HG03378 (cell line): ENCODE results near the gene PDXDC1.
"Not testable (repeated sequence)": the region's sequence is repeated elsewhere in the genome, so short reads cannot be mapped to it uniquely, and the experiment has no call there.

ENCODE experiments used
- ATAC-seq: cut with Tn5 transposase; IDR thresholded peaks from one replicate; pipeline ENCODE4 v1.9.1; 2021; ENCODE audit warnings: mild to moderate bottlenecking, moderate library complexity; ENCODE audit not compliant: unreplicated experiment

PDXDC1 gene

DNA sequence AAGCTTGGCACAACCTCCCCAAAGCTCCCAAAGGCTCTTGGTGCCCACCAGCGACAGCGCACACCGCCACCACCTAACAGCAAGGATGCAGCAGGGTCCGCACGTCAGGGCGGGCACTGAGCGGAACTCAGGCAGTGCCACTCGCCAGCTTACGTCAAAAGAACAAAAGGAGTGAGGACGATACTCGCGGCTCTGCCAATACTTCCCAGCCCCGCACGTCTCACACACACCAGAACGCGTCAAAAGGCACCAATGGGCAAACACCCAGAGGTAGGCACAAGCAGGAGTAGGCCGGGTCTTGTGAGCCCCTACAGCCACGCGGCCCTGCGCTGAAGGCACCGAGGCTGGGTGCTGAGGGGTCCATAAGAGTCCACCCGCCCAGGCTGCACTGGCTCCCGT lies 171.4 kb downstream of the PDXDC1 start:
- not testable (repeated sequence) for ATAC-seq

DNA sequence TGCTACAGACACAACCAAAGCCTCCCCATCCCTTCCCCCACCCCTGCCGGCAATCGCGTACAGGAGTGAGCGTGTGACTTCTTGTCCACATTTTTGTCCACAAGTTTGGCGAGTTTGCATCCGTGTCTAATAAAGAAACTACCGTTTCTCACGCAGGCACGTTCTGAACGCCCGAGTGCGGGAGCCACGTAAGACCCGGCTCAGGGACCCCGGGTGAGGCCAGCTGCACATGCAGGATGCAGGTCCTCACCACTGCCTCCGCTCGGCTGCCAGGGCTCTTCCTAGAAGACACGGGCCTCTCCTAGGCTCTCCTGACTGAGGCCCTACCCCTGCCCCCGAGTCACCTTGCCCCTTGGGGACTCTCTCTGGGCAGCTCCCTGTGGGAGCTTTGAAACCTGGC lies 174.0 kb downstream of the PDXDC1 start:
- not testable (repeated sequence) for ATAC-seq

DNA sequence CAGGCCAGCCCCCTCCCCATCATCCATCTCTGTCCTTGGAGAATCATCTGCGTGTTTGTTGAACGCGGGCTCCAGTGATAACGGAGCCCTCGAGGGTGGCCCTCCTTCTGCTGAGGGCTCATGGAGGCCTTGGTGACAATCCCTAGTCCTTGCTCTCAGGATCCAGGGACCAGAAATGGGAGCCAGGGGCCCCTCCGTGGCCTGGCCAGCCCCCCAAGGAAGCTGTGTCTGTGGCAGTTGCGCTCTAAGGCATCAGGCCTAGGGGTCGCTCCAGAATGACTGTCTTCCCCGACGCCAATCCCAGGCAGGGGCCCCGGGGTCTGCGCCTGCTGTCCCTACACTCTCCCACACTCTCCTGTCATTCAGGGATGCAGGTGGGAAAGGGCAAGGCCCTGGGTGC lies 174.4 kb downstream of the PDXDC1 start:
- not testable (repeated sequence) for ATAC-seq

DNA sequence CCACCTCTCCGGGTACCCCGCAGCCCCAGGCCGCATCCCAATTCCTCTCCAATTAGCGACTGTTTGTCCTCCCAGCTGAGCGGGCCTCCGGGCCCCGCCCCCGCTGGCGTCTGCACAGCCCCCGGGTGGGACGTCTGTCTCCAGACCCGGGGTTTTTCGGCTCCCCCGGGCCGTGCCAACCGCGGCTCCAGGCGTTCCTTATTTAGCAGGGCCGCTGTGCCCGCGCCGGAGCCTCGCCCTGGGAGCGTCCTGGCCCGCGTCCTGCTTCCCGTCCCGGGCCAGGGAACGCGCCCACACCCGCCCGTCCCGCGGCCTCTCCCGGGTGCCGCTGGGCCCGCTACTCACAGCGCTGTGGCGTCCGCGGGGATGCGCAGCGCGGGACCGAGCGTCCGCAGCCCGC lies 179.2 kb downstream of the PDXDC1 start:
- ATAC-seq: not testable (repeated sequence)

DNA sequence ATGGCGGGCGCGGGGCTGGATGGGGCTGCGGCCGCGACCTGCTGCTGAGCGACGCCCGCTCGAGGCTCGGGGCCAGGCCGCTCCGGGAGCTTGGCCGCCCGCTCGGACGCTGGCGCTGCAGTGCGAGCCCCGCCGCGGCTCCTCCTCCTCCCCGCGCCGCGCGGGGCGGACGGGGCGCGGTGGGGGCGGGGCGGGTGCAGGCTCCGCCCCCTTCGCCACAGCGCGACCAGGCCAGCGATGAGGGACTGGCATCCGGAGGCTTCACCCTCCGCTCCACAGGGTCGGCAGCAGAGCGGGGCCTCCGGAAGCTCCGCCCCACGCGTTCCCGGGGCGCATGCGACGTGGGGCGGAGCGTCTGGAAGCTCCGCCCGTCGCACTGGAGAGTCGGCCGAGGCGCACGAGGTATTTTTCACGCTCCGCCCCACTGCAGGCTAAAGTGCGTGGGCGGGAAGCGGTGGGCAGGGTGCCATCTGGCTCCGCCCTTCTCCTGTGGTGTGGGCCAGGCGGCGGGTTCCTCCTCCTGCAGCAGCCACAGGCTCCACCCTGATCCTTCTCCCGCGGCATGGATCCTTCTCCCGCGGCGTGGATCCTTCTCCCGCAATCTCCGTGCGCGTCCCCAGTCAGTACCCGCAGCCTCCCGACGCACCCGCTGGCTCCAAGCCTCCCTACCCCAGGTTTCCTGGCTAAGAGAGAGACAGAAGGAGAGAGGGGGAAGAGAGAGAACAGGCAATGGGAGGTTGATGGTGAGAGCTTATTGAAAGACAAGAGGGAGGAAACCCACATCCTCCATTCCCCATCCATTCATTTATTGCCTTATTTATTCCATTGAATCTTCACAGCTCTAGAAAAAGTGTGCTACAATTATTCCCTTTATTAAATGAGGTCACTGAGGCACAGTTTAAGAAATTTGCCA lies 180.1 kb downstream of the PDXDC1 start:
- not testable (repeated sequence) for ATAC-seq

DNA sequence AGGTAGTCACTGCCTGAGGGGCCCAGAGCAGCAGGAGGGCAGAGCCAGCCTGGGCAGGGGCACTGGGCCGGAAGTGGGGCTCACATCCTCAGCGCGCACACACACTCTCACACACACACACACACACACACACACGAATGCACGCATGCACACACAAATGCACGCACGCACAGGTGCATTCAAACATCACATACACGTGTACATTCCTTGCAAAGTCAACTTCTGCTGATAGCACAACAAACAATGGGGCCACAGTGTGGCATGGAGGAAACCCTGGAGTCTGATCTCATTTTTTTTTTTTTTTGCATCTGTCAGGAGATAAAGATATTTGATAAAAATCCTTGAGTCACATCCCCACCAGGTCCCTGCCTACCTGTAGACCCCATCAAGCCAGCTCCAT lies 182.8 kb downstream of the PDXDC1 start:
- ATAC-seq: not testable (repeated sequence)

DNA sequence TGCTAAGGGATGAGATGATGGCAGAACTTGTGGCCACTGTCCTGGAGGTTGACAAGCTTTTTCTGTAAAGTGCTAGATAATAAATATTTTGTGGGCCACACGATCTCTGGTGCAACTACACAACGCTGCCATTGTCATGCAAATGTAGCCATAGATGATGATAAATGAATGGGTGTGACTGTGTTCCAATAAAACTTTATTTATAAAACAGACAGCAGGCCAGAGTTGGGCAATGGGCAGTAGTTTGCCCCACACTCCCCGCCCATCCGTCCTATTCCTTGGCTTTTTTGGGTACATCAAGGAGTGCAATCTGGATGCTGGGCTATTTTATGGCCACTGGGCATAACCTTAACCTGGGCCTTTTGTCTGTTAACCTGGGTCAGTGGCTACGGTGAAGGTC lies 184.8 kb downstream of the PDXDC1 start:
- ATAC-seq: not testable (repeated sequence)

DNA sequence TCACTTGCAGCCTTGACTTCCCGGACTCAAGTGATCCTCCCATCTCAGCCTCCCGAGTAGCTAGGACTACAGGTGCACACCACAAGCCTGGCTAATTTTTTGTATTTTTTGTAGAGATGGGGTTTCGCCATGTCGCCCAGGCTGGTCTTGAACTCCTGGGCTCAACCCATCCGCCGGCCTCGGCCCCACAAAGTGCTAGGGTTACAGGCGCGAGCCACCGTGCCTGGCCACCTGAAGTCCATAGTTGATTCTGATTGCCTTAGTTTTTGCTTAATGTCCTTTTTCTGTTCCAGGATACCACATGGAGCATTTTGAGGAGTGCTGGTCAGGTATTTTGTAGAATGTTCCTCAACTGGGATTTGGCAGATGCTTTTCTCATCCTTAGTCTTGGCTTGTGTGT lies 185.7 kb downstream of the PDXDC1 start:
- not testable (repeated sequence) for ATAC-seq

DNA sequence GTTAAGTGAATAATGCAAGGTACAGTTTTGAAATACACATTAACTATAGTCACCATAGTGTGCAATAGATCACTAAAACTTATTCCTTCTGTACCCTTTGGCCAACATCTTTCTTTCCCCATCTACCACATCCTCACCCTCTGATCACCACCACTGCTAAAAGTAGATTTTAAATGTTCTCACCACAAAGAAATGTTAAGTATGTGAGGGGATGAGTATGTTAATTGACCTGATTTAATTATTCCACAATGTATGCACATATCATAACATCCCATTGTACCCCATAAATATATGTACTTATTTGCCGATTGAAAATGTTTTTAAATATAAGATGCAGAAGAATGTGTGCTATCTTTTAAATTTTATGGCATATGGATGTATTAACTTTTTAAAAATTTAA lies 188.2 kb downstream of the PDXDC1 start:
- ATAC-seq: not testable (repeated sequence)

DNA sequence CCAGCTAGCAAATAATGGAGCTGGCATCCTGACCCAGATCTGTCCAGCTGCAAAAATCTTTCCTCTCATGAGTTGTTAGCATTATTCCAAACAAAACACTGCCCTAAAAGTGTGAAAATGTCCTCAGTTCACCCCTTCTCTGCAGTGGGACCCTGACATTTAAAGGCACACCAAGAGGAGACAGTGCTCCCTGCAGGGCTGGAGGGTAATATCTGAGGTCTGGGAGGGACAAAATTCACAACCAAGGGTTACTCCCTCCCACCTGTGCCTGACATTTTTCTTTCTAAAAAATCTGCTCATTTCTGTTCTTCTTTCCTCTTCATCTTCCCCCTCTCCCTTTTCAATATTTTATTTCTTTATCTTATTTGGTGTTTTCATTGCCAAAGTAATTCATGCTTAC lies 191.4 kb downstream of the PDXDC1 start:
- not testable (repeated sequence) for ATAC-seq

DNA sequence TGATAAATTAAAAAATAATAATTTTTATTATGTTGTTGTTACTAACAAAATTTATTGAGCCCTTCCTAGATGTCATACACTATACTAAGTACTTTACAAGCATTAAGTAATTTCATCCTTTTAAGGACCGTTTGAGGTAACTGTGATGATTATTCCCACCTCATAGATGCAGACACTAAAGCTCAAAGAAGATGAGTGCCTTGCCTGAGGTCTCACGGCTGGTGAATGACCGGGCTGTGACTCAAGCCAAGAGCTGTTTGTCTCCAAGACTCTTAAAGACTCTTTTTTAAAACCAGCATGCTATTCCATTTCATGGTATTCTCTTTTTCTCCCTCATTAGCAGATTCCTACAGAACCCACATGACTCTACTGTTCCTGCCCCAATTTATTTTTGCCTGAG lies 193.5 kb downstream of the PDXDC1 start:
- ATAC-seq: not testable (repeated sequence)

DNA sequence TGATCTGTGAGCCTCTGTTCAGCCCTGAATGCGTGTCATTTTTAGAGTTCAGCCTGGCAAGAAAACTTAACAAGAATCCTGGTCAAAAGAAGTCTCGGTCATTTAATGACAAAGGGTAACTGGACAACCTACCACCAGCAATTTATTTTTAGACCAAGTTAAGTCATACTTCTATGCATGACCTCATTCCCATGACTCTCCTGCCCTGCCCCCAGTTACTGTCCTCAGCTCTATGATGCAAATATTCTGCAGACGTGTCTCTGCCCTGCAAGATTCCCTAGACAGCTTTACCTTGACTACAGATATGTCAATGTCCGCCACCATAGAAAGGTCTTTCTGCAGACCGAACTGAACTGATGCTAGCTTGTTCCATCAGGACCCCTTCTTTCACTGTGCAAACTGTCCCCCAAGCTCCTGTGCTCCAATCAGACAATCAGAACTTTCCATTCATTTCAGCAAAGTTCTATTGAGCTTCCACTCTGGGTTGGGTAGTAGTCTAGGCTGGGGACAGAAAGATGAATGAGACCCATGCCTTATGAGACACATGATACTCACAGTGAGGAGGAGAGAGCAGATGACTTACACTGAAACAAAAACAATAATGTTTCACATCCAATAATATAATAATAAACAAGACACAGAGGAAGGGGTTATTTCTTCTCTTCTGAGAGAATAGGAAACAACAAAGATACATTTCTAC lies 194.3 kb downstream of the PDXDC1 start:
- not testable (repeated sequence) for ATAC-seq

DNA sequence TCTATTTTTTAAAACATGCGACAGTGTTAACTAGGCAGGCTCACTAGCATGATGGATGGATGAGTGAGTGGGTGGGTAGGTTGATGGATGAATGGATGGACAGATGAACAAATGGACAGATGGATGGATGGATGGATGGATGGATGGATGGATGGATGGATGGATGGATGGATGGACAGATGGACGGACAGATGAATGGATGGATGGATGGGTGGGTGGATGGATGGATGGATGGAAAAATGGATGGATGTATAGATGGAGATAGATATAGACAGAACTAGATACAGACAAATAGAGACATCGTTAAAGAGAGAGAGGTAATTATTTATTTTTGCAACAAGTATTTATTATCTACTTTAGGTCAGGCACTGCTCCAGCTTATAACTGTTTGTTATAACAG lies 205.1 kb downstream of the PDXDC1 start:
- not testable (repeated sequence) for ATAC-seq

DNA sequence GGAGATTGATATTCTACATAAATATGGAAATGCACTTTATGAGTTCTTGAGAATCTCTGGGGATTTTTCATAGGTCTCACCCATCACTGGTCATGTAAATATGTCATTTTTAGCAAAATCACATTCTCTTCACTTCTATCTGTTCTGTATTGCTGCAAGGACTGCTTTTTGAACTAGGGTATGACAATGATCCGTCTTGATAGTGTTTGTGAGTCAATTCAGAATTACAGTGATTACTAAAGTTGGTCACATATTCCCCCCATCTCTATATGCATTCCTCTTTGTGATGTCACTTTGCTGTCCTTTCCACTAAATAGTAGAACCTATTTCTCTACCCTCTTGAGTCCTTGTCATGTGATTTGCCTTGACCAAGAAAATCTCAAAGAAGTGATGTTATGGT lies 206.1 kb downstream of the PDXDC1 start:
- ATAC-seq: not testable (repeated sequence)

DNA sequence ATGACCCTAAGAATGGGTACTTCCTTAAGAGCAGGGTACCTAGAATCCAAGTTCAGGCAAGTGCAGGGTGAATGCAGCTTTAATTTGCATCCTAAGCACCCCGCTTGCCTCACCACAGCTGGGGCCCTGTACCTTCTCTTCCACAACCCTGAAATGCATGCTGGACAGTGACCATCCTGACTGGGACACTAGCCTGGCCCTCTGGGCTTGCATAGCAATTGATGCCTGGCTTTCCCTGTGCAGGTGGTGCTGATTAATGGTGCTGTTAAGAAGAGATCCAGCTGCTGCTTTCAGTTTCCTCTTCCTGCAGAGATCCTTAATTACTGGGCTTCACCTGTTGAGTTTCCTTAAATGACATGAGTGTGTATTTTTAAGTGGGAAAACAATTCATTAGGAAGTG lies 209.2 kb downstream of the PDXDC1 start:
- ATAC-seq: not testable (repeated sequence)
